ENCODE data around the gene SLC16A13.

GRCh38 chr17:7004398-7005253 is 31.2 kb upstream of the SLC16A13 start:
- TF ChIP-seq CTCF (IDR thresholded peaks at IDR 0.05; ENCODE audit: low read depth, low read length) (peak; percentile 72), EZH2phosphoT487 (IDR thresholded peaks at IDR 0.05; ENCODE audit: low read depth) (no peak)

Measured in OCI-LY3 (cell line).